Tibial nerve (tissue), 4 donors: ENCODE results near the gene CLEC16A.

Experiments used
- EP300 ChIP-seq, 2 donors: sonication (generic); formaldehyde crosslinking; IDR thresholded peaks; one replicate each; pipeline ENCODE4 v1.6.1; 2017; ENCODE audit warnings: antibody characterized with exemption in 2 of 2, mild to moderate bottlenecking in 1 of 2
- TF ChIP-seq, protein P1 (sequence below), 5 experiments: fragments of 200-600 bp in 3 of 5; fragments of 450-650 bp in 2 of 5; sonication (generic) in 3 of 5; IDR thresholded peaks; one replicate each; pipeline ENCODE4 v1.5.1; 2016 to 2019; ENCODE audit warnings: antibody characterized with exemption in 5 of 5, mild to moderate bottlenecking in 3 of 5, moderate library complexity in 2 of 5

DNA sequence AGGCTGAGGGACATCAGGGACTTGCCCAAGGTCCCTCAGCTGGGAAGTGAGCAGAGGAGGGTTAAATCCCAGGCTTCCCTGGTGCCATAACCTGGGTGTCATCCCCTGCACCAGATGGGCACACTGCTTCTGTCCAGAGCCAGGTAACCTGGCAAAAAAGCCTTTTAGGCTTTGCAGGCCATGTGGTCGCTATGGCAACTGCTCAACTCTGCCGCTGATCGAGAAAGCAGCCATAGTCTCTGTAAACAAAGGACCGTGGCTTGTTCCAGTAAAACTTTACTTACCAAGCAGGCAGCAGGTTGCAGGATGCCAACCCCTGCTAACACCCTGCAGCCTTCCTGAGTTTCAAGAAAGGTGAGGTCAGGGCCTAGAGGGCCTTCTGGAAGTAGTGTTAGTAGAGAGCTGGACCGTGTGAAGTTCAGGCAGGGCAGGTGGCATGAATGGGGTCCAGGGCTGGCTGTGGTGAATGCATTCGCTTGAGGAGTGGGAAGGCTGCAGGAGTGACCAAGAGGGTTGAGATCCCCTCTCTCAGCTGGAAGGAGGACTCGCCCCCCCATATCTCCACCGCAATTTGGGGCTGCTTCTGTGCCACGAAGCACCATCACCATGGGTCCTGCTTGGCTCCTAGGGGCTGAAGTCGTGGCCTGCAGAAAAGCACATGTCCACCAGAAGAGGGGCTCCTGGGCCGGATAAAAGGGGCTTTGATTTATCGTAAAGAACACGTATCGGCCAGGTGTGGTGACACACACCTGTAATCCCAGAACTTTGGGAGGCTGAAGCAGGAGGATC is 220.3 kb downstream of the CLEC16A start:
- TF ChIP-seq, protein P1, sequence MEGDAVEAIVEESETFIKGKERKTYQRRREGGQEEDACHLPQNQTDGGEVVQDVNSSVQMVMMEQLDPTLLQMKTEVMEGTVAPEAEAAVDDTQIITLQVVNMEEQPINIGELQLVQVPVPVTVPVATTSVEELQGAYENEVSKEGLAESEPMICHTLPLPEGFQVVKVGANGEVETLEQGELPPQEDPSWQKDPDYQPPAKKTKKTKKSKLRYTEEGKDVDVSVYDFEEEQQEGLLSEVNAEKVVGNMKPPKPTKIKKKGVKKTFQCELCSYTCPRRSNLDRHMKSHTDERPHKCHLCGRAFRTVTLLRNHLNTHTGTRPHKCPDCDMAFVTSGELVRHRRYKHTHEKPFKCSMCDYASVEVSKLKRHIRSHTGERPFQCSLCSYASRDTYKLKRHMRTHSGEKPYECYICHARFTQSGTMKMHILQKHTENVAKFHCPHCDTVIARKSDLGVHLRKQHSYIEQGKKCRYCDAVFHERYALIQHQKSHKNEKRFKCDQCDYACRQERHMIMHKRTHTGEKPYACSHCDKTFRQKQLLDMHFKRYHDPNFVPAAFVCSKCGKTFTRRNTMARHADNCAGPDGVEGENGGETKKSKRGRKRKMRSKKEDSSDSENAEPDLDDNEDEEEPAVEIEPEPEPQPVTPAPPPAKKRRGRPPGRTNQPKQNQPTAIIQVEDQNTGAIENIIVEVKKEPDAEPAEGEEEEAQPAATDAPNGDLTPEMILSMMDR (IDR thresholded peaks at IDR 0.05), result no peak
- TF ChIP-seq EP300 (IDR thresholded peaks at IDR 0.05), result no peak
